Activated T-cell treated with anti-CD3 and anti-CD28 coated beads for 1 hour (primary cell): ENCODE results near the gene MLXIPL.

Experiments
- DNase-seq: peaks from one replicate; pipeline ENCODE4 v3.0.0-alpha.2; 2020; ENCODE audit warnings: low read depth

Gene MLXIPL

DNA sequence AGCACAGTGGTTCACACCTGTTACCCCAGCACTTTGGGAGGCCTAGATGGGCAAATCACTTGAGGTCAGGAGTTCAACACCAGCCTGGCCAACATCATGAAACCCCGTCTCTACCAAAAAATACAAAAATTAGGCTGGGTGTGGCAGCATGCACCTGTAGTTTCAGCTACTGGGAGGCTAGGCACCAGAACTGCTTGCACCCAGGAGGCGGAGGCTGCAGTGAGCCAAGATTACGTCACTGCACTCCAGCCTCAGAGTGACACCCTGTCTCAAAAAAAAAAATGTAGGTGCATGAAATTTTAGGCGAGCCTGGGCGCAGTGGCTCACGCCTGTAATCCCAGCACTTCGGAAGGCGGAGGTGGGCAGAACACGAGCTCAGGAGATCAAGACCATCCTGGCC, 76.5 kb downstream of the MLXIPL start:
- DNase-seq, result no peak

DNA sequence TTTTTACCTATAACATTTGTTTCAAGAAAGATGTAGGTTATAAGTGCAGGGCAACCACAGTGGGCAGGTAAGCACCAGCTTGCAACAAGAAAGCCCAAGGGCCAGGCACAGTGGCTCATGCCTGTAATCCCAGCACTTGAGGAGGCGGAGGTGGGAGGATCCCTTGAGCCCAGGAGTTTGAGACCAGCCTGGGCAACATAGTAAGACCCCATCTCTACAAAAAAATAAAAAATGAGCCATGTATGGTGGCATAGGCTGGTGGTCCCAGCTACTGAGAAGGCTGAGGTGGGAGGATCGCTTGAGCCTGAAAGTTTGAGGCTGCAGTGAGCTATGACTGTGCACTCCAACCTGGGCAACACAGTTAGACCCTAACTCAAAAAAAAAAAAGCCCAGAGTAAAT, 79.6 kb downstream of the MLXIPL start:
- DNase-seq, result no peak
